Effector CD4-positive, alpha-beta T cell (primary cell): Measurements from ENCODE around the gene KIF3C.
"Not testable (repeated sequence)": the region's sequence is repeated elsewhere in the genome, so short reads cannot be mapped to it uniquely, and the experiment has no call there.

Experiments used
- DNase-seq: peaks from one replicate; pipeline ENCODE4 v3.0.0-alpha.2; 2020
- total RNA-seq: gene quantifications from one replicate; lab custom pipeline; 2026; lab: John Stamatoyannopoulos, UW

KIF3C gene
- total RNA-seq = 7.3 reads per million, percentile 26 among the genes with 10 or more reads in this experiment

- peak; percentile 71 for DNase-seq
These were observed at the start of gene KIF3C for GRCh38 chr2:25982273-25982967. Gene KIF3C, minus strand, starts transcription at chr2:25982497. Its CDS starts 580 bp downstream, at chr2:25981917.

DNA sequence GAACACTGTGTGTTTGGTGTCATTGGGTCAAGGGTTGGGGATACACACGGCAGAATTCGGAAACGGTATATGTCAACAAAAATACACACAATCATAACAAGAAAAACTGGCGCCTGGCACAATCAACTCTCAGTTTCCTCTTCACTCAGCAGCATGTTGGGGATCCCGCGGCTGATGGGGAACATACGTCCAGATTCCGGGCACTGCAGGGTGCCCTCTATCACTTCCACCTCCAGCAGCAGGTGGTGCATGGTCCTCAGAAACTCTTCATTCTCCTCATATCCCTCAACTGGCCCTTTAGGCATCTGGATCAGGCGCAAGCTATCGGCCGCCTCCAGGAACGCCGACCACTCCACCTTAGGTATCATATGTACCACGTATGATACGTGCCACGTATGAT, 45.8 kb upstream of the KIF3C start:
- not testable (repeated sequence) for DNase-seq

GRCh38 chr2:26025509-26025908, 43.2 kb upstream of the KIF3C start:
- no peak for DNase-seq

DNA sequence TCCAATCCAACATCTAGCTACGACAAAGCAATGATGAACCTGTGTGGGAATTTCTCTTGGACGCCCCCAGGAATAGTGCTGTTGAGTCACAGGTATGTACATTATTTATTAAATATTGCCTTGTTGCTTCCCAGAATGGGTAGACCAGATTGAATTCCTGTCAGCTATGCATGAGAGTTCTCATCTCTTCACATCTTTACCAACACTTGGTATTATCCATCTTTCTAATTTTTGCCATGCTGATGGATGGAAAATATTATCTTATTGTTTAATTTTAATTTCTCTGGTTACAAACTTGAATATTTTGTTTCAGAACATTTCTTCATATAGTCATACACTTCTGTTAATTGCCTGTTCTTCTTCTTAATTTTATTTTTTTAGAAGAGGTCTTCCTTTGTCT, 42.0 kb upstream of the KIF3C start:
- DNase-seq = no peak

- no peak for DNase-seq
These were observed 37.9 kb upstream of the KIF3C start for GRCh38 chr2:26020231-26020640.

GRCh38 chr2:26018184-26019055, 36.1 kb upstream of the KIF3C start:
- DNase-seq = no peak

GRCh38 chr2:26017464-26018183, 35.3 kb upstream of the KIF3C start:
- DNase-seq = no peak

DNA sequence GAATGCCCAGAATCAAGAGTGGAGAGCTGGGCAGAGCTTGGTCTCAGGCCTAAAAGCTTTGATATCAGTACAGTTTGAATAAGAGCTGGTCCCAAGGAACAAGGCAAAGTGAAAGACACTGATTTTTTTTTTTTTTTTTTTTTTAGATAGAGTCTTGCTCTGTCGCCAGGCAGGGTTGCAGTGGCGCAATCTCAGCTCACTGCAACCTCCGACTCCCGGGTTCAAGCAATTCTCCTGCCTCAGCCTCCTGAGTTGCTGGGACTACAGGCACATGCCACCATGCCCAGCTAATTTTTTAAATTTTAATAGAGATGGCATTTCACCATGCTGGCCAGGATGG, 34.4 kb upstream of the KIF3C start:
- DNase-seq = not testable (repeated sequence)

GRCh38 chr2:26016012-26016705, 33.9 kb upstream of the KIF3C start:
- no peak for DNase-seq

- no peak for DNase-seq
These were observed 31.4 kb upstream of the KIF3C start for GRCh38 chr2:26013668-26014067.

DNA sequence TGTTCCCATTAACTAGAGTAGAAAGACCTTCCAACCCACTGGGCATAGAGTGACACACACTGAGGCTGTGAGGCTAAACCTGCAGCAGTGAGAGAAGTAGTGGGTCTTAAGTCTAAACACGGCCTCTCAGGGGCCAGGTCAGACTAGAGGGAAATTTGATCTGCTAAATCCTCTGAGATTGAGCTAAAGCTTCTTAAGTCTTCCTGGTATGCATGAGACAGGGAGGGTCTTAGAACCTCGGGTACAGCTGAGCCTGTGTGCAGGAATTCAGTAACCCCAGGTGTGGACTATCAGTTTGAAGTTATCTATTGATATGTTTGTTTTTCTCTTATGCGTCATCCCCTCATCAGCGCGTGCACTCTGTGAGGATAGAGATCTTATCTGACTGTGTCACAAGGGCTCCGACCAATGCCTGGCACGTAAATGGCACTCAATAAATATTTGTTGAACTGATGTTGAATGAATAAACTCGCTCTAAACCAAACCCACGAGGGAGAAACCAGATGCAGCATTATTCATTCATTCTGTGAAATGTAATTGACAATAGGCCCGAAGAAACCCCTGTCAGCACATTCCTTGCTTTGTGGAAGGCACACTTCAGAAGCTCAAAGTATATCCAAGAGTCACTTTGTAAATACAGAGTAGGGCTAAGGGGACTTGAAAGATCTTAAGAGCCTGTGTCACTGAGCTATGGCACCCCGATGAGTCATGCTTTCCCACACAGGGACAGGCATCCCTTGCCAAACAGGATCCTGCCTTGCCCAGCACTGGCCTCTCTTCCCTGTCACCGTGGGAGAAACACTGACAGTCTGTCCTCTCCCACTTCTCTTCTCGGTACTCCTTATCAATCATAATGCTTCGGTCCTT, 29.9 kb upstream of the KIF3C start:
- no peak for DNase-seq

- DNase-seq = no peak
These were observed 29.3 kb upstream of the KIF3C start for GRCh38 chr2:26011609-26011989.

DNA sequence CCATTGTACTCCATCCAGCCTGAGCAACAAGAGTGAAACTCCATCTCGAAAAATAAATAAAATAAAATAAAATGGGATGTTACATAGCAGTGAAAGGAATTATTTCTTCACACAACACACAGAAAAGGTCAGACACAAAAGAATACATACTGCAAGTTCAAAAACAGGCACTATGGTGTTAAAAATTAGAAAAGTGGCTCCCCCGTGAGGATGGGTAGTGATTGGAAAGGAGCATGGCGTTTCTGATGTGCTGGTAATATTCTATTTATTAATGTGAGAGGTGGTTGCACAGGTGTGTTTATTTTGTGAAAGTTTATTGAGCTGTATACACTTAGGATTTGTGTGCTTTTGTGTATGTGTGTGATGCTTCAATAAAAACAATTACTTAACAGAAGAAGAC, 28.6 kb upstream of the KIF3C start:
- no peak for DNase-seq

GRCh38 chr2:26009567-26009963, 27.3 kb upstream of the KIF3C start:
- DNase-seq = no peak

- DNase-seq = no peak
These were observed 26.7 kb upstream of the KIF3C start for GRCh38 chr2:26008851-26009566.

DNA sequence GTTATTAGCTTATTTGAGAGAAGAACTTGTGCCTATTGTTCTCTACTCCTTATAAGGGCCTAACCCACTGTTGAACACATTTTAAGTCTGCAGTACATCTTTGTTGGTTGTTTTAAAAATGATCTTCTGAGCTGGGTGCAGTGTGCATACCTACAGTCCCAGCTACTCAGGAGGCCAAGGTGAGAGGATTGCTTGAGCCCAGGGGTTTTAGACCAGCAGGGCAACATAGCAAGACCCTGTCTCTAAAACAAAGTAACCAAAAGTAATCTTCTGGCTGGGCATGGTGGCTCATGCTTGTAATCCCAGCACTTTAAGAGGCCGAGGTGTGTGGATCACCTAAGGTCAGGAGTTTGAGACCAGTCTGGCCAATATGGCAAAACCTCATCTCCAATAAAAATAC, 25.8 kb upstream of the KIF3C start:
- DNase-seq = no peak

- DNase-seq = no peak
These were observed 20.5 kb upstream of the KIF3C start for GRCh38 chr2:26002632-26003310.

GRCh38 chr2:26001743-26002351, 19.6 kb upstream of the KIF3C start:
- no peak for DNase-seq

DNA sequence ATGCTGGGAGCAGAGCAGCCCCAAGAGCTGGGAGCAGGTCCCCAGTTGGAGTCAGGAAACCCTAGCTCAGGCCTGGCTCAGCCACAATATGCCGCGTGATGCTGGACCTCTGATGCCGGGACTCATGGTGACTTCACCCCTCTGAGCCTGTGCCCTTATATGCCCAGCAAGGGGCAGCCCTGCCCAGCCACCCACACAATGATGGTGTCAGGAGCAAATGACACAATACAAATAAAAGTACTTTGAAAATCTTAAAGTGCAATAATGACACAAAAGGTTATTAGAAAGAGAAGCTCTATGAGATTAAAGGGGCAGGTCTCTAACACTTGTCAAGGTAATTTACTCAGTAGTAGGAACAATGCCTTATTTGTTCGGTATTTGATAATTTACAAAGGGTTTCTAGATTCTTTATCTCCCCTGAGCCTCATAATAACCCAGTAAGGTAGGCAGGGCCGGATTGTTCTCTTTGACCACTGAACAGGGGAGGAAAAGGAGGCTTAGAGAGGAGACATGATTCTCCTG, 18.3 kb upstream of the KIF3C start:
- no peak for DNase-seq

- not testable (repeated sequence) for DNase-seq
These were observed 17.1 kb upstream of the KIF3C start for GRCh38 chr2:25999406-25999805.
